ENCODE measurements around the gene NUAK2. TPM values are rescaled to one million over a fixed set of nuclear protein-coding genes. Genes with fewer than 3 reads are reported as not detected.
"Not testable (repeated sequence)": the region's sequence is repeated elsewhere in the genome, so short reads cannot be mapped to it uniquely, and the experiment has no call there.

Gene NUAK2
- total RNA-seq, 2 experiments from 2014 or later: 14.9 to 15.3 TPM

- H3K9me3 Mint-ChIP-seq: no peaks in the 10 kb centered on the region
- ATAC-seq (ENCODE audit: poor library complexity) (no peak), DNase-seq (no peak)
- Histone ChIP-seq H3K36me3 (ENCODE audit: insufficient read depth, low read length) (peaks cover 18% of the 10 kb centered on the region), H3K27me3 (ENCODE audit: control insufficient read depth in 1 of 2, insufficient read depth in 2 of 2, low read length in 2 of 2) (no peaks in the 10 kb centered on the region), H3K9me3 (ENCODE audit: control insufficient read depth in 1 of 2, insufficient read depth in 1 of 2, low read length in 2 of 2) (no peaks in the 10 kb centered on the region), H3K4me3 (ENCODE audit: low read length) (no peak overlapping the region), H3K4me1 (ENCODE audit: insufficient read depth, low read length) (peaks cover 49% of the 10 kb centered on the region), H3K27ac (ENCODE audit: low read depth in 1 of 2, low read length in 2 of 2) (no peak overlapping the region)
- CTCF ChIA-PET: interaction anchor here (0.7 to 1.9 kb wide), 4 partner anchors 23 to 25 kb away, joined by 3 to 10 read pairs (median 3); partner anchors contain the start of gene NUAK2
- peaks cover 70% of the 10 kb centered on the region for H3K4me1 Mint-ChIP-seq (ENCODE audit: low read depth)
- intact Hi-C loops (cut with DNase I, micrococcal nuclease): no loop called here
- TF ChIP-seq CTCF (IDR thresholded peaks at IDR 0.05): no peak
- no peak overlapping the region for H3K4me3 Mint-ChIP-seq
- no peaks in the 10 kb centered on the region for H3K27me3 Mint-ChIP-seq
- peaks cover 20% of the 10 kb centered on the region for H3K36me3 Mint-ChIP-seq (ENCODE audit: low read depth)
- POLR2A ChIA-PET: interaction anchor here (0.8 to 11.7 kb wide), 7 partner anchors 11 to 27 kb away, joined by 3 to 158 read pairs (median 6); partner anchors contain the start of gene NUAK2
- H3K27ac Mint-ChIP-seq: peak overlapping the region; percentile 77
Observed at GRCh38 chr1:205298191-205298994, 23.2 kb downstream of the NUAK2 start.

GRCh38 chr1:205297546-205298177, 23.9 kb downstream of the NUAK2 start:
- intact Hi-C loops (cut with DNase I, micrococcal nuclease); H3K27me3 Mint-ChIP-seq; H3K9me3 ChIP-seq (ENCODE audit: control insufficient read depth in 1 of 2, insufficient read depth in 1 of 2, low read length in 2 of 2); H3K4me3 ChIP-seq (ENCODE audit: low read length); H3K27me3 ChIP-seq (ENCODE audit: control insufficient read depth in 1 of 2, insufficient read depth in 2 of 2, low read length in 2 of 2); H3K4me3 Mint-ChIP-seq; DNase-seq; H3K9me3 Mint-ChIP-seq; ATAC-seq (ENCODE audit: poor library complexity): not testable (repeated sequence)
- H3K36me3 Mint-ChIP-seq (ENCODE audit: low read depth): peaks cover 20% of the 10 kb centered on the region
- ChIA-PET CTCF (interaction anchor here (1.3 to 2.1 kb wide), 3 partner anchors 23 to 24 kb away, joined by 3 to 10 read pairs (median 5); partner anchors contain the start of gene NUAK2), POLR2A (interaction anchor here (0.8 to 11.7 kb wide), 8 partner anchors 11 to 24 kb away, joined by 3 to 158 read pairs (median 5); partner anchors contain the start of gene NUAK2)
- peak overlapping the region in 1 of 2 donors; percentile 5 for H3K27ac ChIP-seq (ENCODE audit: low read depth in 1 of 2, low read length in 2 of 2)
- peak overlapping the region; percentile 77 for H3K27ac Mint-ChIP-seq
- H3K36me3 ChIP-seq (ENCODE audit: insufficient read depth, low read length): peaks cover 11% of the 10 kb centered on the region
- H3K4me1 Mint-ChIP-seq (ENCODE audit: low read depth): peaks cover 78% of the 10 kb centered on the region
- peaks cover 49% of the 10 kb centered on the region for H3K4me1 ChIP-seq (ENCODE audit: insufficient read depth, low read length)

- TF ChIP-seq CTCF (IDR thresholded peaks at IDR 0.05): no peak
- H3K27me3 Mint-ChIP-seq: no peaks in the 10 kb centered on the region
Observed at GRCh38 chr1:205296154-205296553, 25.4 kb downstream of the NUAK2 start.

More at GRCh38 chr1:205296154-205296553, 25.4 kb downstream of the NUAK2 start:
- Histone ChIP-seq H3K36me3 (ENCODE audit: insufficient read depth, low read length) (no peaks in the 10 kb centered on the region), H3K27me3 (ENCODE audit: control insufficient read depth in 1 of 2, insufficient read depth in 2 of 2, low read length in 2 of 2) (no peaks in the 10 kb centered on the region), H3K9me3 (ENCODE audit: control insufficient read depth in 1 of 2, insufficient read depth in 1 of 2, low read length in 2 of 2) (no peaks in the 10 kb centered on the region), H3K4me3 (ENCODE audit: low read length) (no peak overlapping the region), H3K4me1 (ENCODE audit: insufficient read depth, low read length) (peaks cover 57% of the 10 kb centered on the region), H3K27ac (ENCODE audit: low read depth in 1 of 2, low read length in 2 of 2) (peak overlapping the region in 1 of 2 donors; percentile 17)
- no peaks in the 10 kb centered on the region for H3K9me3 Mint-ChIP-seq
- ChIA-PET POLR2A (interaction anchor here (1.0 to 11.7 kb wide), 5 partner anchors 9 to 23 kb away, joined by 3 to 158 read pairs (median 4); no protein-coding TSS in a partner anchor), CTCF (interaction anchor here (0.9 to 2.1 kb wide), 3 partner anchors 23 to 29 kb away, joined by 4 to 7 read pairs (median 5); partner anchors contain the start of gene NUAK2)
- no peak overlapping the region for H3K4me3 Mint-ChIP-seq
- intact Hi-C loops (cut with DNase I, micrococcal nuclease): no loop called here
- H3K4me1 Mint-ChIP-seq (ENCODE audit: low read depth): peaks cover 79% of the 10 kb centered on the region
- H3K27ac Mint-ChIP-seq: peak overlapping the region; percentile 77
- peaks cover 6% of the 10 kb centered on the region for H3K36me3 Mint-ChIP-seq (ENCODE audit: low read depth)
- ATAC-seq (ENCODE audit: poor library complexity) (peak; percentile 64), DNase-seq (no peak)
